Heart right ventricle (tissue), 16 donors: Measurements from ENCODE around the gene ZFAND3. TPM values are rescaled to one million over a fixed set of nuclear protein-coding genes. Genes with fewer than 3 reads are reported as not detected.
A peak's percentile ranks its signal among the peaks of the same experiment; 100 is the strongest.

Source experiments
- ATAC-seq, 8 donors: fragments of 200-7000 bp; cut with Tn5 transposase; one replicate each; pipeline ENCODE4 v1.9.1; 2020; ENCODE audit warnings: mild to moderate bottlenecking in 8 of 8, moderate library complexity in 8 of 8, moderate number of reproducible peaks in 1 of 8
- DNase-seq, 2 donors: peaks; one replicate each; pipeline ENCODE4 v3.0.0-alpha.2; 2020
- H3K27ac ChIP-seq, 10 donors: fragments of 200-600 bp; sonication (generic) in 2 of 10; one replicate each; pipeline versions ENCODE4 v1.5.0 to v1.8.0; 2020 to 2022; ENCODE audit warnings: mild to moderate bottlenecking in 3 of 10
- H3K27me3 ChIP-seq, 7 donors: fragments of 200-600 bp; one replicate each; pipeline ENCODE4 v1.8.0; 2021 to 2022; ENCODE audit warnings: mild to moderate bottlenecking in 2 of 7
- H3K36me3 ChIP-seq, 9 donors: fragments of 200-600 bp; sonication (generic) in 1 of 9; one replicate each; pipeline versions ENCODE4 v1.5.0 to v1.8.0; 2020 to 2022; ENCODE audit warnings: mild to moderate bottlenecking in 2 of 9
- H3K4me1 ChIP-seq, 9 donors: fragments of 200-600 bp; sonication (generic) in 1 of 9; one replicate each; pipeline versions ENCODE4 v1.5.0 to v1.8.0; 2020 to 2022; ENCODE audit warnings: mild to moderate bottlenecking in 4 of 9
- H3K4me3 ChIP-seq, 10 donors: fragments of 200-600 bp; sonication (generic) in 2 of 10; one replicate each; pipeline versions ENCODE4 v1.5.0 to v1.8.0; 2020 to 2022; ENCODE audit warnings: mild to moderate bottlenecking in 7 of 10, moderate library complexity in 2 of 10
- H3K9me3 ChIP-seq, 11 donors: fragments of 200-600 bp in 10 of 11; sonication (generic) in 2 of 11; one replicate each; pipeline versions ENCODE4 v1.5.0 to v1.8.0; 2013 to 2022; ENCODE audit warnings: mild to moderate bottlenecking in 2 of 11, control low read depth in 1 of 11, moderate library complexity in 1 of 11
- WGBS, 2 donors: extraction: QIAGEN DNeasy Blood & Tissue Kit; methylation state at CpG; one replicate each; pipeline ENCODE4 v1.1.7; 2013; ENCODE audit warnings: inconsistent platforms in 1 of 2; 5-methylcytosine and 5-hydroxymethylcytosine counted together
- intact Hi-C, 10 donors: fragments of 100-400 bp; cut with DNase I; formaldehyde crosslinking; loops; one replicate each; pipeline versions ENCODE4 v1.11.1 to v1.14.2; 2022
- polyA plus RNA-seq, 2 donors: library from polyadenylated mRNA; stranded (reverse); fragments of 200-250 nt; gene quantifications; one replicate each; pipeline ENCODE4 v1.2.3, GENCODE V29; 2013
- total RNA-seq, 10 donors: library from RNA; stranded (reverse); fragmentation: NEBNext Ultra II Directional in 3 of 10; extraction: Animal tissue kit (Norgen Biotek cat#: 25700) in 3 of 10; gene quantifications; one replicate each; pipeline versions ENCODE4 v1.2.1 to v1.2.4, GENCODE V29; 2021 to 2023
- TF ChIP-seq, protein P1 (sequence below), 9 donors: fragments of 200-600 bp; sonication (generic) in 2 of 9; IDR thresholded peaks; one replicate each; pipeline versions ENCODE4 v1.5.0 to v1.8.0; 2021 to 2022; ENCODE audit warnings: antibody characterized with exemption in 9 of 9, mild to moderate bottlenecking in 5 of 9, moderate library complexity in 1 of 9
- donor health status: Arrhythmogenic right ventricular cardiomyopathy.
- donor health status: ischemic (EF 13 %, LVEDD 7.1; RV severe dilation, severe dysfunction).
- donor health status: healthy with polysubstance abuse.
- donor health status: DM: no; HTN: yes; CAD: no.
- donor health status: DM: no; HTN: no; CAD: no.
- donor health status: ischemic (EF 25% LVEDD 6.9; RV normal size, moderate dysfunction).
- donor health status: ischemic (EF 25% LVEDD 5.7; RV mildly dilated, moderate dysfunction).
- donor health status: healthy.
- donor health status: DM: yes; HTN: yes; CAD: no.
- donor health status: Ischemic cardiomyopathy.
- donor health status: ischemic (EF 35%, LVEDD 5.7; RV mildly dilated, moderate dysfunction).
- donor health status: nonischemic (EF 11% LVEDD 7.7; RV severe dilation, severe dysfunction).
- donor health status: DM: yes; HTN: yes; CAD: no.
- donor health status: PGD.
- donor health status: ischemic (EF 29% LVEDD 5.4; RV normal size, mild dysfunction).
- donor health status: nonischemic (EF 23%, LVEDD 6.1; RV moderate dilation, normal function).

The ZFAND3 gene
- total and polyA plus RNA-seq, 12 donors = 24.4 to 123 (median 105) TPM

DNA sequence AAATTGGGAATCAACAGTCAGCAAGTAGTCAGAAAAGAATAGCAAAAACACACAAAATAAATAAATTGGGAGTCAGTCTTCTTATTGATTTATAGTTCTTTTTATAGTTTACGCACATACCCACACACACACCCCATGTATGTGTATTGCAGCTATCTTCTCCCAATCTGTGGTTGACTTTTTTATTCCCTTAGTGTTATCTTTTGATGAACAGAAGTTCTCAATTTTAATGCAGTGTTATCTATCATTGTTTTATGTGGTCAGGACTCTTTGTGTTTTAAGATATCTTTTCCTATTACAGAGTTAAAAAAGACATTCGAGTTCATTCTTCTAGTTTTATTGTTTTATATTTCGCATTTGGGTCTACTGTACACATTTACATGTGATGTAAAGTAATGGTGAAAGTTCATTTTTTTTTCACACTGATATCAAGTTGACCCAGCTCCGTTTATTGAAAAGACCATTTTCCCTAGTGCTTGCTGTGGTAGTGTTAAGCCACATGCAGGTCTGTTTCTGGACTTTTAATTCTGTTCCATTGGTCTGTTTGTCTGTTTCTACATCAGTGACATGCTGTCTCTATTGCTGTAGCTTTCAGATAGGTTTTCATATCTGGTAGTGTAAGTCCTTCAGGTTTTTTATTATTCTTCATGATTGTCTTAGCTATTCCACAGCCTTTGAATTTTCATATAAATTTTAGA lies 78.4 kb downstream of the ZFAND3 start:
- intact Hi-C loops = no loop called here
- H3K4me3 ChIP-seq = no peak overlapping the region
- no peak for DNase-seq
- no peak for ATAC-seq
- H3K36me3 ChIP-seq = peaks cover 0 to 12% (median 0%) of the 10 kb centered on the region in 9 donors
- peaks cover 0 to 16% (median 5%) of the 10 kb centered on the region in 11 donors for H3K9me3 ChIP-seq
- WGBS, 2 donors = 93 to 94% methylated on average over 4 of the region's 4 CpGs
- no peak overlapping the region for H3K27ac ChIP-seq
- H3K4me1 ChIP-seq = peaks cover 0 to 9% (median 2%) of the 10 kb centered on the region in 9 donors
- no peaks in the 10 kb centered on the region for H3K27me3 ChIP-seq
- TF ChIP-seq, protein P1, sequence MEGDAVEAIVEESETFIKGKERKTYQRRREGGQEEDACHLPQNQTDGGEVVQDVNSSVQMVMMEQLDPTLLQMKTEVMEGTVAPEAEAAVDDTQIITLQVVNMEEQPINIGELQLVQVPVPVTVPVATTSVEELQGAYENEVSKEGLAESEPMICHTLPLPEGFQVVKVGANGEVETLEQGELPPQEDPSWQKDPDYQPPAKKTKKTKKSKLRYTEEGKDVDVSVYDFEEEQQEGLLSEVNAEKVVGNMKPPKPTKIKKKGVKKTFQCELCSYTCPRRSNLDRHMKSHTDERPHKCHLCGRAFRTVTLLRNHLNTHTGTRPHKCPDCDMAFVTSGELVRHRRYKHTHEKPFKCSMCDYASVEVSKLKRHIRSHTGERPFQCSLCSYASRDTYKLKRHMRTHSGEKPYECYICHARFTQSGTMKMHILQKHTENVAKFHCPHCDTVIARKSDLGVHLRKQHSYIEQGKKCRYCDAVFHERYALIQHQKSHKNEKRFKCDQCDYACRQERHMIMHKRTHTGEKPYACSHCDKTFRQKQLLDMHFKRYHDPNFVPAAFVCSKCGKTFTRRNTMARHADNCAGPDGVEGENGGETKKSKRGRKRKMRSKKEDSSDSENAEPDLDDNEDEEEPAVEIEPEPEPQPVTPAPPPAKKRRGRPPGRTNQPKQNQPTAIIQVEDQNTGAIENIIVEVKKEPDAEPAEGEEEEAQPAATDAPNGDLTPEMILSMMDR (IDR thresholded peaks at IDR 0.05) = no peak

DNA sequence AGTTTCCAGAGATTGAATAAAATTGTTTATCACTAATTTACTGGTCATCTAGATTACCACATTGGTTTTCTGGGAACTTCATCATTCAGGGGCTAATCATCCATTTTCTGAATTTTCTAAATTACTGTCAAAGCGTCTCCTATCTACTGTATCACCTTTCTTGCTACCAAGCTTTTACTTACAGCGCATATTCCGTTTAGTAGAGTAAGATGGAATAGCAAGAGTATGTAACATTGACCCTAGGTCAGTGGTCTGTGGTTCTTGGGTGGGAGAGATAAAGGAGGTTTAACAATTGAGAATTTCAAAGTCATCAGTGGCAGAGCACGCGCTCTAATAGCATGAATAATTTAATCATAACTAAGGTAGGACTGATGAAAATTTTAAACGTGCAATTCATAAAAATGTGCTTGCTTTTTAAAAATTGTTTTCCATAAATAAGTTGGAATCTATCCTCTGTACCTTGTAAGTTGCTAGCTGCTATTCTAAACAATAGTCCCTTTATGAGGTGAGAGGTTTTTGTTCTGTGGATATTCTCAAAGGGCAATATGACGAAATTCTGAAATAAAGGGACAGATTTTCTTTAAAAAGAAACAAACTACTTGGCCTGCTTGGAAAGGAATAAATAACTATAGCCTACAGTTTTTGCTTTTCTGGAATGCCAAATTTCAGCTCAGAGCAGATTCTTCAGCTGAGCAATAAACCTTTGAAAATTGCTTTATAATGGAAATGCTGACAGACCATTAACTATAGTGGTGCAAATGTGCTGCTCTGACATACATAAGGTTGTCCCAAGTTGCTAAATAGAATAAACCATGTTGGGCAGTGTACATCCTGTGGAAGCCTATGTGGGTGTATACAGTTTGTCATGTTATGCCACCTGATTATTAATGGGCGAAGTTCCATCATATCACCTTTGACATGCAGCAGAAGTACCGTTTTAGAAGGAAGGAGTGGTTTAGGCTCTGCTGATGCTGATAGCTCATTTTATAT lies 84.1 kb downstream of the ZFAND3 start:
- no peak overlapping the region for H3K27ac ChIP-seq
- TF ChIP-seq, protein P1 (IDR thresholded peaks at IDR 0.05) = no peak
- ATAC-seq (no peak), DNase-seq (no peak)
- no peaks in the 10 kb centered on the region for H3K27me3 ChIP-seq
- peaks cover 0 to 38% (median 19%) of the 10 kb centered on the region in 9 donors for H3K4me1 ChIP-seq
- no peak overlapping the region for H3K4me3 ChIP-seq
- 78 to 81% methylated on average over 9 of the region's 9 CpGs for WGBS, 2 donors
- H3K36me3 ChIP-seq = no peaks in the 10 kb centered on the region
- H3K9me3 ChIP-seq = no peaks in the 10 kb centered on the region
- intact Hi-C loops = no loop called here

DNA sequence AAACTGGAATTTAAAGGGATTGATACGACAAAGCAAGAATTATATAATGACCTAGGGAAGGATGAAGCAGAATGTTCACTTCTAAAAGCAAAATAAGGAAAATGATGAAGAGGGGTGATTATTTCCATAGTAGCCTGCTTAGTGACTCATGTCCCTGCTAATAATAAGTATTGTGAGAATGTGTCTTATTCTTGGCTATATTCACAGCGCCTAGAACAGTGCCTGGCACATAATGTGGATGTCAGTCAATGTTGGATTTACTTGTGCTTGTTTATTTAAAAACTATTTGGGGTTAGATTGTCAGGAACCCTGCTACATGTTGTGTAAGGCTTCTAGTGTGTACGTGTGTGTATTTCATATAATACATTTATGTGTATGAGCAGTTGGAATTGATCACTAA lies 85.1 kb downstream of the ZFAND3 start:
- H3K27ac ChIP-seq = no peak overlapping the region
- no peaks in the 10 kb centered on the region for H3K27me3 ChIP-seq
- WGBS, 2 donors = 90 to 91% methylated on average over 3 of the region's 3 CpGs
- no peaks in the 10 kb centered on the region for H3K36me3 ChIP-seq
- intact Hi-C loops = no loop called here
- H3K4me3 ChIP-seq = no peak overlapping the region
- ATAC-seq (peak in 1 of 8 donors; percentile 50), DNase-seq (no peak)
- TF ChIP-seq, protein P1 (IDR thresholded peaks at IDR 0.05) = no peak
- H3K9me3 ChIP-seq = no peaks in the 10 kb centered on the region
- H3K4me1 ChIP-seq = peaks cover 0 to 38% (median 22%) of the 10 kb centered on the region in 9 donors

GRCh38 chr6:37906121-37906520 lies 86.6 kb downstream of the ZFAND3 start:
- Histone ChIP-seq H3K9me3 (no peaks in the 10 kb centered on the region), H3K4me3 (no peak overlapping the region), H3K27ac (no peak overlapping the region), H3K4me1 (peaks cover 0 to 47% (median 30%) of the 10 kb centered on the region in 9 donors), H3K27me3 (no peaks in the 10 kb centered on the region), H3K36me3 (no peaks in the 10 kb centered on the region)
- ATAC-seq (no peak), DNase-seq (no peak)
- WGBS, 2 donors = 89 to 92% methylated on average over 4 of the region's 4 CpGs
- intact Hi-C loops = no loop called here
- TF ChIP-seq, protein P1 (IDR thresholded peaks at IDR 0.05) = no peak
